HTR-8/SVneo (cell line): ENCODE measurements around the gene WDR59.
"Not testable (repeated sequence)": the region's sequence is repeated elsewhere in the genome, so short reads cannot be mapped to it uniquely, and the experiment has no call there.

Experiments used
- DNase-seq: peaks from one replicate; pipeline ENCODE4 v3.0.0; 2011; ENCODE audit warnings: low spot score, mixed read lengths; ENCODE audit not compliant: insufficient read length
- FAIRE-seq: peaks from 2 replicates; lab custom pipeline; 2011; peaks lifted over from hg19 to GRCh38; lab: Jason Lieb, UNC

The WDR59 gene

GRCh38 chr16:75012380-75013081 lies 27.6 kb upstream of the WDR59 start:
- no peak for DNase-seq
- no peak for FAIRE-seq

GRCh38 chr16:75011634-75012307 lies 26.8 kb upstream of the WDR59 start:
- FAIRE-seq (peak; percentile 66), DNase-seq (peak; percentile 69)

DNA sequence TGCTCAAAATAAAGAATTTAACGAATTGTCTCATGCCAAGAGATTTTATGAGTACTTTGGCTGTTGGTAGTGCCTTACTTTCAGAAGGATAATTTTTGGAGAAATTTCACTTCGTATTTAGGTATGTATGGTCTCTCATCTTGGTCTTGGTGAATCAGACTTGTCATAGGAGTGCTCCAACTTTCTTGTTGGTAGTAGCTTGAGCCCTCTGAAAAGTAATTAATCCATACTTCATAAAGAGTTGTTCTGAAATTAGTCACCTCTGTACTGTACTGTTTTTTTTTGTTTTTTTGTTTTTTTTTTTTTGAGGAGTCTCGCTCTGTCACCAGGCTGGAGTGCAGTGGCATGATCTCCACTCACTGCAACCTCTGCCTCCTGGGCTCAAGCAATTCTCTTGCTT lies 25.5 kb upstream of the WDR59 start:
- DNase-seq (no peak), FAIRE-seq (no peak)

DNA sequence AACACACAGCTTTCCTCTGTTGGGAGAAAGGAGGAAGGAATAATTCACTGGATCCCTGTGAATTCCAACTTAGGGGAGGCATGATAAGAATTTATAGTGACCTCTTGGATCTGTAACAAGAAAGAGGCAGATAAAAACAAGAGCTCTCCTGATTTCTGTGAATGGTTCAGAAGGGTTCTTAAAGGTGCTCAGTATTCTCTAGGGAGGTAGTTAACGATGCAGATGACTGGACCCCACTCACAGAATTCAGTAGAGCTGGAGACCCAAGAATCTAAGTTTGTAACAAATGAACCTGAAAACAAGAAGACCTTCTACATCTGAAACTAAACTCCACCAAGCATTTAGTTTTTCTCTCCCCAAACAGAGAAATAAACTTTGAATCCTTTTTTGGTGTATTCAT lies 22.5 kb upstream of the WDR59 start:
- FAIRE-seq (no peak), DNase-seq (no peak)

GRCh38 chr16:75005697-75006096 lies 20.8 kb upstream of the WDR59 start:
- FAIRE-seq: no peak
- DNase-seq: no peak

- DNase-seq (no peak), FAIRE-seq (no peak)
Measured at GRCh38 chr16:75004460-75004859, 19.5 kb upstream of the WDR59 start.

- no peak for FAIRE-seq
Measured at GRCh38 chr16:75003931-75004330, 19.0 kb upstream of the WDR59 start.

DNA sequence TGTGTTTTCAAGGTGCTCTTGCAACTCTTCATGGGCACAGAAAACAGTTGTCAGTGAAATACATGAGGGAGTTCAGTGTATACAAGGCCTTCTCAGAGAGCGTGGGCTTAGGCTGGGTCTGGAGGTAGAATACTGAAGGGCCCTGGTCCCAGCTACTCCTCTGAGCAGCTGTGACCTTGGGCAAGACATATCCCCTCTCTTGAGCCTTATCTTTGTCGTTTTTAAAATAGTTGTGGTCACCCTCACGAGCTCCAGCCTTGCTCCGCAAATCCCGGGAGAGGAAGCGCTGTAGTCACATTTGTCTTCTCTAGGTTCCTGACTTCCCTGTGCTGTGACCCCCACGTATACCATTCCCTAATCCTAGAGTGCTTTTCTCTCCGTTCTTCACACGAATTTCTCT lies 17.6 kb upstream of the WDR59 start:
- FAIRE-seq (no peak), DNase-seq (peak; percentile 42)

More at GRCh38 chr16:75003931-75004330, 19.0 kb upstream of the WDR59 start:
- no peak for DNase-seq

GRCh38 chr16:75000481-75001081 lies 15.7 kb upstream of the WDR59 start:
- no peak for FAIRE-seq
- DNase-seq: no peak

DNA sequence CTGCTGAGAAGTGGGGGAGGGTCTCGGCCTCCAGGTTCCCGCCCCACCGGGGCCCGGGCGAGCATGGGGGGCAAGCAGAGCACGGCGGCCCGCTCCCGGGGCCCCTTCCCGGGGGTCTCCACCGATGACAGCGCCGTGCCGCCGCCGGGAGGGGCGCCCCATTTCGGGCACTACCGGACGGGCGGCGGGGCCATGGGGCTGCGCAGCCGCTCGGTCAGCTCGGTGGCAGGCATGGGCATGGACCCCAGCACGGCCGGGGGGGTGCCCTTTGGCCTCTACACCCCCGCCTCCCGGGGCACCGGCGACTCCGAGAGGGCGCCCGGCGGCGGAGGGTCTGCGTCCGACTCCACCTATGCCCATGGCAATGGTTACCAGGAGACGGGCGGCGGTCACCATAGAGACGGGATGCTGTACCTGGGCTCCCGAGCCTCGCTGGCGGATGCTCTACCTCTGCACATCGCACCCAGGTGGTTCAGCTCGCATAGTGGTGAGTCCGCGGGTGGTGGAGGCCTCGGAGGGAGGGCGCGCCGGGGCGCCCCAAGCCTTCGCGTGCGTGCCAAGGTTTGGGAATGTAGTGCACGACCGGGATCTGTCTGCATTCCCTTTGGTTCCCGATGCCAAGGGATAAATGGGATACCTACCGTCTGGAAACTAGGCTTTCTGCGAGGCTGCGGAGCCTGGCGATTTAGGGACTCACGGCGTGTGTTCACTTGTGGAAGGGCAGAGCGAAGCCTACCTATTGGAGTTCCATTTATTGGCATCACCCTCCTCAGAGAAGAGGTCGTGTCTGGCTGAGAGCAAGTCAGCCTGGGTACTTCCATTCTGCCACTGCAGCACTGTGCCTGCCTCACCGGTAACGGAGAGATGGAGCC lies 14.9 kb upstream of the WDR59 start:
- DNase-seq (peak; percentile 49), FAIRE-seq (no peak)

- DNase-seq (no peak), FAIRE-seq (no peak)
Measured at GRCh38 chr16:74999219-74999608, 14.3 kb upstream of the WDR59 start.

DNA sequence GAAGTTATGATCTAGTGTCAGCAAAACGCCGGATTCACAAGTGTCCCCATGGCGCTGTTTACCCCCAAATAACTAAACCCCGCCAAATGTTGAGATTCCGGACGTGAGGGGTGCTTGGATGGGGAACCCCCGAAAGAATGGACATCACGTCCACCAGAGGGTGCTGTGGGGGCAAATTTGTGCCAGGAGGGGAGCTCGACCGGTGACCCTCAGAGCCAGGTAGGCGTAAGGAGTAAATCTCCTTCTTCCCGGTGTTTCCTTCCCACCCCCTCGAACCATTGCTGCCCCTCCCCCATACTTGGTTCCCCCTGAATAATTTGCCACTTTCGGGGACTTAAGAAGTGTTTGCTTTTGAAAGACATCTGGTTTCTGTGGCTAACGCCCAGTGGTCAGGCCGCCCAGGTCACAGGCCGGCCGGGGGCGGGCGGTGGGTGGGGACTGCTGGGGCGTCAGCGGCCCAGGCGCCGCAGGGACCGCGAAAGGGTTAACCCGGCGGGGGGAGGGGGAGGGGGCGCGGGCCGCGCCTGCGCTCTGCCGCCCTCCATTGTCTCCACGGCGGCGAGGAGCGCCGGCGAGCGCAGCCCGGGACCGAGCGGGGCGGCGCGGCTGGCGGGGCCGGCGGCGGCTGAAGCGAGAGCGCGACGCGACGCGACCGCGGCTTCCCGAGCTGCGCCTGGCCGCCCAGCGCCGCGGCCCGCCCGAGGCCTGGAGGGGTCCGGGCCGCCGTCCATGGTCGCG lies 13.7 kb upstream of the WDR59 start, which contains the start of gene ZNRF1:
TSS of gene ZNRF1 (plus strand) at position 544 of the 738 bp plus-strand sequence. CDS start 648 bp downstream, outside the sequence.
- FAIRE-seq (peak; percentile 80), DNase-seq (peak; percentile 88)

DNA sequence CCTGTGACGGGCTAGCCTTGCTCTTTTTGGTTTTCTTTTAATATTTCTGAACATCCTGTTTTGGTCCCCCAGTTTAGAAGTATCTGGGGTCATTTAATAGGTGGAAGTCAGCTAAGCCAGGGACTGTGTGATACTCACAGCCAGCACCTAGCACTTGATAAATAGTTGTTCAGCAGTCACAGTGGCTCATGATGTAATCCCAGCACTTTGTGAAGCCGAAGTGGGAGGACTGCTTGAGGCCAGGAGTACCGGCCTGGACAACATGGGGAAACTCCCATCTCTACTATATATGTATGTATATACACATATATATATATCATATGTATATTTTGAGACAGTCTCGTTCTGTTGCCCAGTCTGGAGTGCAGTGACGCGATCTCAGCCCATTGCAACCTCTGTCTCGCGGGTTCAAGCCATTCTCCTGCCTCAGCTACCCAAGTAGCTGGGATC lies 12.1 kb upstream of the WDR59 start:
- DNase-seq: no peak
- no peak for FAIRE-seq

DNA sequence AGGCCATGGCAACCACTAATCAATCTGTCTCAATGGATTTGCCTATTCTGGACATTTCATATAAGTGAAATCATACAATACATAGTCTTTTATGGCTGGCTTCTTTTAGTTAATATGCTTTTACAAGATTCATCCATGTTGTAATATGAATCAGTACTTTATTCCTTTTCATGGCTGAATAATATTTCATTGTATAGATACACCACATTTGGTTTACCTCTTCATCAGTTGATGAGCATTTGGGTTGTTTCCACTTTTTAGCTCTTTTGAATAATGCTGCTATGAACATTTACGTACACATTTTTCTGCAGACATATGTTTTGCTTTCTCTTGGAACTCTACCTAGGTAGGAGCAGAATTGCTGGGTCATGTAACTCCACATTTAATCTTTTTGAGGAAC lies 11.1 kb upstream of the WDR59 start:
- DNase-seq (no peak), FAIRE-seq (no peak)

DNA sequence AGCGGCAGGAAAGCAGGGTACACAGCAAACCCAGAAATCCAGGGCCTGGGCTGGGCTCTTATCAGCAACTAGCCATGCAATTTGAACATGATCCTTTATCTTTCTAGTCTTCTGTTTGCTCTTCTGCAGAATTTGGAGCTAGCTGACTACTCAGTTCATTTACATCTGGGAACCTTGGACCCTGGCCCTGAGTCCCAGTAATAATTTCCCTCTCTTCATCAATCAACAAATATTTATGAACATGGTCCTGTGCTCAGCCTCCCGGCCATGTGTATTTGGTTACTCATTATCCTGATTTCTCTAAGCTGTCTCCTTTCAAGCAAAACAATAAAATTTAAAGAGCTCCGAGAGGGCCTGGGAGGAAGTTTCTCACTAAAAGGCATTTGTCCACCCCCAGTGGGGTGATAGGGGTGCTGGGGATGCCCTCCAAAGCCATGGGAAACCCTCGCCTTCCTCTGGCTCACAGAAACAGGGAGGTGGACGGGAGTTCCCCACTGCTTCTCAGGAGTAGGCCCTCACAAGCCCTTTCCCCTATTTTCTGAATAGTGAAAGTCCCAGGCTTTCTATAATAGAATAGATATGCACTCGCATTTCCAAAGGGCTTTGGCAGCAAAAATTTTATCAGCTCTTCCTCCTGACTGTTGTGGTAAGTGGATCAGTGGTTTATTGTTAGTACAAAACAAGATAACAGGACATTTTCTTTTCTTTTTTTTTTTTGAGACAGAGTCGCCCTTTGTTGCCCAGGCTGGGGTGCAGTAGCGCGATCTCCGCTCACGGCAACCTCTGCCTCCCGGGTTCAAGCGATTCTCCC lies 6.9 kb upstream of the WDR59 start:
- FAIRE-seq (no peak), DNase-seq (no peak)

- FAIRE-seq: no peak
- DNase-seq: no peak
Measured at GRCh38 chr16:74991268-74991592, 6.3 kb upstream of the WDR59 start.

DNA sequence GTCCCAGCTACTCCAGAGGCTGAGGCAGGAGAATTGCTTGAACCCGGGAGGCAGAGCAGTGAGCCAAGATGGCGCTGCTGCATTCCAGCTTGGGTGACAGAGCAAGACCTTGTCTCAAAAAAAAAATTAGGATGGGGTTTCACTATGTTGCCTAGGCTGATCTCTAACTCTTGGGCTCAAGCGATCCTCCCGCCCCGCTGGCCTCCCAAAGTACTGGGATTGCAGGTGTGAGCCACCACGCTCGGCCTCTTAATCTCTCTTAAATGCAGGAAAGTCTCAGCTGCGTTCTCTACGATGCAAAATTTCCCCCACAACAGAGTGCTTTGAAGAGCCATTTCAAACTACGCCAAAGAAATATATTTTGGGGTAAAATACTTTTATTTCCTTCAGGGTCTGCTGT lies 5.9 kb upstream of the WDR59 start:
- no peak for FAIRE-seq
- DNase-seq: no peak

GRCh38 chr16:74989864-74990263 lies 4.9 kb upstream of the WDR59 start:
- DNase-seq, FAIRE-seq: not testable (repeated sequence)
